Fibroblast of peridontal ligament (primary cell): ENCODE results near the gene GRAMD1B.
"Not testable (repeated sequence)": the region's sequence is repeated elsewhere in the genome, so short reads cannot be mapped to it uniquely, and the experiment has no call there.

Experiments
- DNase-seq: peaks from one replicate; pipeline ENCODE4 v3.0.0-alpha.2; 2010; ENCODE audit errors: extremely low read depth

GRAMD1B gene

GRCh38 chr11:123567466-123567865 lies 137.4 kb downstream of the GRAMD1B start:
- no peak for DNase-seq

- no peak for DNase-seq
These were observed 138.3 kb downstream of the GRAMD1B start for GRCh38 chr11:123568367-123568870.

- DNase-seq, result no peak
These were observed 139.3 kb downstream of the GRAMD1B start for GRCh38 chr11:123569393-123569792.

DNA sequence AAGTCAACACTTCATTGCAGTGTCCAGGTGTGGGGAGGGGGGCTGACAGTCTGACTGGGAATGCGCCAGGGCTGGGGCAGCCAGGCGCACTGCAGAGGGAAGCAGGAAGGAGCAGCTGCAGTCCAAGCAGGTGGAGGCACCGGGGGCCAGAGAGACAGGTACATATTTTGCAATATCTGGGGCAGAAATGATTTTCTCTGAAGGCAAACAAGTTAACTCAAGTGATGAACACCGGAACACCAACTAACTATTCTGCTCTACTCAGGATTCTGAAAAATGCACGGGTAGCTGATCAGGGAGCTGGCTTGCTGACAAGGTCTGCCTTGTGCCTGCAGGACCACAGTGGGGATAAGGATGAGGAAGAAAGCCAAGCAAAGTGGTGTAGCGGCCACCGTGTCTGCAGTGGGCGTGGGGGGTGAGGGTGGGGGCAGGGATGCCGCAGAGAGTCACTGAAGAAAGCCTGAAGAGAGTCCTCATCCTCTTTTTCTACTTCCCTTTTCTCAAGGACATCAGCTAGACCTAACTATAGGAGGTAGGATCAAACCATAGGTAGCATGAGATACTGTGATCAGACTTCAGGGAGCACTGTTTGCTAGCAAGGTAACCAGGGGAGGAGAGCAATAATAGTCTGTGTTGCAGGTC lies 141.0 kb downstream of the GRAMD1B start:
- no peak for DNase-seq

- DNase-seq, result not testable (repeated sequence)
These were observed 142.7 kb downstream of the GRAMD1B start for GRCh38 chr11:123572791-123573190.

DNA sequence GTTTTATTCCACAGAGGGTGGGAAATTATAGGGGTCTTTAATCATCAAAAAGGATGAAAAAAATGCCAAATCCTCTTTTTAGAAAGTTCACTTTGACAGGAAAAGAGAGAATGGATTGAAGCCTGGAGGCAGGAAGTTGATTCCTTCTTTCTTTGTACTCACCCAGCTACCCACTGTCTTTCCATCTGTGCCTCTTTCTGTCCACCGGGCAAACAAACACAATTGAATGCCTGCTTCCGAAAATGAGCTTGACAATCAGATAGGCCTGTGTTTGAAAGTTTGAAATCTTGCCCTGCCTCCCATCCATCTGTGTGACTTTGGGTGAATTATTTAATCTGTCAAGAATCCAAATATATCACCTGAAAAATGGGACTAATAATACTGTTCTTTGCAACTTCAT lies 143.2 kb downstream of the GRAMD1B start:
- DNase-seq, result no peak

GRCh38 chr11:123575441-123575840 lies 145.4 kb downstream of the GRAMD1B start:
- DNase-seq, result no peak

GRCh38 chr11:123576082-123576481 lies 146.0 kb downstream of the GRAMD1B start:
- no peak for DNase-seq

DNA sequence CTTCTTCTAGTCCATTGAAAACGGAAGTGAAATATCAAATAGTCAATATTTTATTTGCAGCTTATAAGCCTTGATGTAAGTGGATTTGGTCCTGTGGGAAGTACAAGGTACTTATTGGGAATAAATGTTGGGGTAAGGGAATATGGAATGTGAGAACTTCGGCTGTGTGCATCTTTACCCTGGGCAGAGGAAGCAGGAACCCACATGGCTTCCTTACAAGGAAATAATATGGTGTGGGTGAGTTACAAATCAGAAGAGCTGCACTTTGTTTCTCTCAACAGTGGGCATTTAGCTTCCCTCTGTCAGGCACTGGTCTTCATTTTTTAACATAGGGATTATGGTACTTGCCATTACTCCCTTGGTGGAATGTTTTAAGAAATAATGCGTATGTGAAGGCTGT lies 146.4 kb downstream of the GRAMD1B start:
- peak; percentile 17 for DNase-seq

- peak; percentile 58 for DNase-seq
These were observed 147.1 kb downstream of the GRAMD1B start for GRCh38 chr11:123577081-123577598.

GRCh38 chr11:123578778-123579481 lies 148.9 kb downstream of the GRAMD1B start:
- no peak for DNase-seq

DNA sequence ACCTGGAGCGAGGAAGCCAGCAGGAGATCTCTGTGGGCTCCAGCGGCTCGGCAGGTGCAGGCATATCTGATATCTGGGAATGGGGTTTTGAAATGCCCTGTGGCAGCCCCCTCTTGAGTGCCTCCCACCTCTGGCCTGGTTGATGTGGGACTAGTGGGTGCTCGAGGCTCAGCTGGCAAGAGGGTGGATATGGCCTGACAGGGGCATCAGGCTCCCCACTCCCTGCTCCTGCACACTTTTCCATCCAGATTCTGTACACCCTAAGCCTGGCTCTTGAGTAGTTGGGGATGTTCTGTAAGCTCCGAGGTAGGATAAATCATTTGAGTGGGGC lies 149.4 kb downstream of the GRAMD1B start:
- DNase-seq, result no peak

DNA sequence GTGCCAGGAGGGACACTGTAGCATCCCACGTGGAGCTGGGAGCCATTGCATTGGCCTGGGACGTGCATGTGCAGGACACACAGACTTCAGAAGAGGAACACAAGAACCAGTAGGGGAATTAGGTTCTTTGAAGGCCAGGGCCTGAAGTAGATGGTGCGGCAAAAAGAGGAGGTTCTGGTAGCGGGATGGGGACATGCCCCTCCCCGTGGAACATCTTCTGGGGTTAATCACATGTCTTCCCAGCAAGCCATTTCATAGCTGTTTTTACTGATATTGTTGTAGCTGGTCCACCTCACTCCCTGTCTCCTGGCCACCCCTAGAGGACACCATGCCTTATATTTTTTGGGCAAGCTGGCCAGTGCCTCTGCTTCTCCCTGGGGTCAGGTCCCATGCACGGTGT lies 150.1 kb downstream of the GRAMD1B start:
- no peak for DNase-seq

- DNase-seq, result peak; percentile 18
These were observed 150.6 kb downstream of the GRAMD1B start for GRCh38 chr11:123580557-123581275.

GRCh38 chr11:123581651-123582399 lies 151.8 kb downstream of the GRAMD1B start:
- no peak for DNase-seq

DNA sequence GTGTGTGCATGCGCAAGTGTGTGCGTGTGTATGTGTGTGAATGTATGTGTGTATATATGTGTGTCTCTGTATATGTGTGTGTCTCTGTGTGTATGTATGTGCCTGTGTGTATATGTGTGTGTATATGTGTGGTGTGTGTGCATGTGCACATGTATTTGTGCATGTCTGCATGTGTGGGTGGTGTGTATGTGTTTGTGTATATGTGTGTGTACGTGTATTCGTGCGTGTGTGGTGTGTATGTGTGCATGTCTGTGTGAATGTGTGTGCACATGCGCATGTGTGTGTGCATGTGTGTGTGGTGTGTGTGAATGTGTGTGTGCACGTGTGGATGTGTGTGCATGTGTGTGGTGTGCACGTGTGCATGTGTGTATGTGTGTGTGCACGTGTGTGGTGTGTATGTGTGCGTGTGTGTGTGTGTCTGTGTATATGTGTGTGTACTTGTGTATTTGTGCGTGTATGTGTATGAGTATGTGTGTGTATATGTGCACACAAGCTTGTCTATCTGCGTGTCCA lies 153.0 kb downstream of the GRAMD1B start:
- DNase-seq, result no peak

DNA sequence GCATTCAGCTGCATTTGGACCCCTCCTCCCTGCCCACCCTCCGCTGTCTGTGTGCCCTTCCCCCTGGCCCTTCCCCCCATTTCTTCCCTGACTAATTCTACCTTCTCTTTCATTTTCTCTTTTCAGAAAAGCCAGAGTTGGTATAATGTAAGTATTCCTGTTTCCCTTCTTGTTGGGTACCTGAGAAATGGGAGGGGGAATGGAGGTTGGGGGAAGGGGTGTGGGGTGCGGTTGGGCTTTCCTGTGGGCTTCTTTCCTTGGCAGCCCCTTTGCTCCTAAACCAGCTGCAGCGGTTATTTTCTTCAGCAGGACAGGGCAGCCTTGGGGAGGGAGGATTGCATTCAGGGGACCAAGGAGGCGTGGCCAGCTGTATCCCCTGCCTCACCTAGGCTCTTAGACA lies 154.1 kb downstream of the GRAMD1B start:
- DNase-seq, result no peak

GRCh38 chr11:123584737-123585136 lies 154.7 kb downstream of the GRAMD1B start:
- DNase-seq, result no peak

- DNase-seq, result no peak
These were observed 155.1 kb downstream of the GRAMD1B start for GRCh38 chr11:123585206-123585605.

DNA sequence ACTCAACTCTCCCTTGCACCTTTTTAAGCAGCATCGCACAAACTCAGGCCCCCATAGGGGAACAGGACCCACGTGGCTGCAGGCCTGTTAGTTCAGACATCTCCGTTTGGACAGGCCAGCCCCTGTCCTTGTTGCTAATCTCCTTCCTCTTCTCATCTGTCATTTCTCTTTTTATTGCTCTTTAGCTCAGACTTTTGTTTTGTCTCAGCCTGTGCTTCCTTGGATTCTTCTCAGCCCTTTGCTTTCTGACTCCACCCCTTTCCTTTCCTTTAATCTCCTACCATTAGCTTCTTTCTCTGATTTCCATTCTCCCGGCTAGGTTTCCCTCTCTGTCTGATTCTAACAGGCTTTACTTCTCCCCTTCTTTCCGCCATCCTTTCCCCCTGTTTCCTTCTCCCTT lies 155.6 kb downstream of the GRAMD1B start:
- DNase-seq, result no peak

GRCh38 chr11:123586568-123586967 lies 156.5 kb downstream of the GRAMD1B start:
- DNase-seq, result no peak

DNA sequence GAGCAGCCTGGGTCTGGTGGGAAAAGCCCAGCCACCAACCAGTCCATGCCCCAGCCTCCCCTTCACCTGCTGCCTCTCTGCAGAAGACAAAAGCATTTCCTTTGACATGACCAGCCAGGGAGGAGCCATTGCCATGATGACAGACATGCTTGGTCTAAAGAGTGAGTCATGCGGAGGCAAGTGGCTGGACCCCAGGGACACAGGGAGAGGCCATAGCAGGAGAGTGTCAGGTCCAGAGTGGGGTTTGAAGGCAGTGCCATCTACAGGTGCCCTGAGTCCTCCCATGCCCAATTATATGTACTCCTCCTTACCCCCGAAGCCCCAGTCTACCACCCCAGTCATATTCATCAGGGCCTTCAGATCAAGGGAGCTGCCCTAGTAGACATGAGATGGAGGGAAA lies 157.0 kb downstream of the GRAMD1B start:
- DNase-seq, result peak; percentile 6
